HK-2 (cell line): ENCODE results near the gene DNAH8.

ENCODE experiments used
- DNase-seq: peaks from one replicate; pipeline ENCODE4 v3.0.0-alpha.2; 2018; ENCODE audit not compliant: unreplicated experiment

Gene DNAH8

DNA sequence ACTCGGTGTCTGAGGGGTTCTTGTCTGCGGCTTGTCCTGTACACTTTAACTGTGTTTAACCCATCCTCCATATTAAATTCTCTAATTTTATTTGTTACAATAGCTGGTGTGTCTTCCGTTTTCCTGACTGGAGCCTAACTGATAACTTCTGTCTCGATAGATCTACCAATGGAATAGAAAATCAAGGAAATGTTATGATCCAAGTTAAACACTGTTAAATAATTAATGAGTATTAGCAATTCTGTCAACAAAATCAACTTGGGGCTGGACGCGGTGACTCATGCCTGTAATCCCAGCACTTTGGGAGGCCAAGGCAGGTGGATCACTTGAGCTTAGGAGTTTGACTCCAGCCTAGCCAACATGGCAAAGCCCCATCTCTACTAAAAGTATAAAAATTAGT, 81.7 kb downstream of the DNAH8 start:
- no peak for DNase-seq

DNA sequence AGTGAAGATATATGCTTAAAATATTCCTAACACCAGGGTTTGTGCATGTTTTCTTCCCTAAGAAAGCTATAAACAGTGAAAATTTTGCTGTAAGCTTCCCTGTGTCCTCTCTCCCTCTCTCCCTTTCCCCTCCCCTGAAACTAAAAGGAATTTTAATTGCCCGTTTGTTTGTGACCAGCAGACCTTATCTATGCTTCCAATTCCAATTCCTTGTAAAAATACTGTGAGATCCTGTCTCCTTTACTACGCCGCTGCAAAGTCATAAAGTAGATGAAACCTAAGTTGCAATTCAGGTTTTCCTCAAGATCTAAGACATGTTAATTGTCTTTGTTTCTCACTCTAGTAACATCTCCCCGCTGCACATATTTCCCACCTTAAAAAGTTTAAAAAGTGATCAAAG, 82.3 kb downstream of the DNAH8 start:
- no peak for DNase-seq

DNA sequence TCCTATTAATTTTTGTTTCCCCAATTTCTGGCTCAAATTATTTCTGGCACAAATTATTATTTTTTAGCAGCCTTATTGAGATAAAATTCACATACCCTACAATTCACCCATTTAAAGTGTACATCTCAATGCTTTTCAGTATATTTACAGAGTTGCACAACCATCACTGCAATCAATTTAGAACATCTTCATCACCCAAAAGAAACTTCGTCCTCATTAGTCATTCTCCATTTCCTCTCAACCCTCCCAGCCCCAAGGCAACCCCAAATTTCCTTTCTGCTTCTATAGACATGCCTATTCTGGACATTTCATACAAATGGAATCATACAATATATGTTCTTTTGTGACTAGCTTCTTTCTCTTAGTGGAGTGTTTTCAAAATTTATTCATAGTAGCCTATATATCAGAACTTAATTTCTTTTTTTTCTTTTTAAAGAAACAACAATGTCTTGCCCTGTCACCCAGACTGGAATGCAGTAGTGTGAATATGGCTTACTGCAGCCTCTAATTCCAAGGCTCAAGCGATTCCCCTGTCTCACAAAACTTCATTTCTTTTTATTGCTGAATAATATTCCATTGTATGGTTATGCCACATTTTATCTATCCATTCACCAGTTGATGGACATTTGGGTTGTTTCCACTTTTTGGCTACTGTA, 84.5 kb downstream of the DNAH8 start:
- no peak for DNase-seq

DNA sequence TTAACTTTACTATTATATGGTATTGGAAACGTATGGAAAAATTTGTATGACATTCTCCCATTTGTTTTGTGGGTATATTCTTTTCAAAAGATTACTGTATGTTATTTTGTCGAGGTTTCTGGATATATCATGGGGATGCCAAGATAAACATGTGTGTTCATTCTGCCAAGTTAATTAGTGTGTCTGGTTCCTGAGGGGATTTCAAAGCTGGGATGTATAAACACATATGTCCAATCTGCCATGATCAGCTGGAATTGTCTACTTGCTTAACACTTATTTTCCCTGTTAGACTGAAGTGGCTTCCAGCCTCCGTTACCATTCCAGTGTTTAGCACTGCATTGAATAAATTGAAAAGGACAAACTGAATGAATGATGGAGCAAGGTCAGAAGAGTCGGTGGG, 86.2 kb downstream of the DNAH8 start:
- DNase-seq: no peak

DNA sequence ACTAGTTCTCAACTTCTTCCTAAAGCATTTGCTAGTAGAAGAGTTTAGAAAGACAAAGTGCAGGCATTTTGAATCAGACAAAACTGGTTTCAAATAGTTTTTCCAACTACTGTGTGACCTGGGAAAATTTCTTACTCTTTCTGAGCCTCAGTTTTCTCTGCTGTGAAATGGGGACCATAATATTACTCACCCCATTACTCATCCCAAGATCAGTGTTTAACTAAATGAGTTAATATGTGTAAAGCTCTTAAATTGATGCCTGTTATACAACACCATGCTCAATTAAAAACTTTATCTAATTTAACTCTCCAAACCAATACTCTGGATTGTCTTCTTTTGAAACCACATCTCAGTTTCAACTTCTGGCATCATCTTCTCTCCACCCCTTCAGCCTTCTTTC, 87.4 kb downstream of the DNAH8 start:
- no peak for DNase-seq

DNA sequence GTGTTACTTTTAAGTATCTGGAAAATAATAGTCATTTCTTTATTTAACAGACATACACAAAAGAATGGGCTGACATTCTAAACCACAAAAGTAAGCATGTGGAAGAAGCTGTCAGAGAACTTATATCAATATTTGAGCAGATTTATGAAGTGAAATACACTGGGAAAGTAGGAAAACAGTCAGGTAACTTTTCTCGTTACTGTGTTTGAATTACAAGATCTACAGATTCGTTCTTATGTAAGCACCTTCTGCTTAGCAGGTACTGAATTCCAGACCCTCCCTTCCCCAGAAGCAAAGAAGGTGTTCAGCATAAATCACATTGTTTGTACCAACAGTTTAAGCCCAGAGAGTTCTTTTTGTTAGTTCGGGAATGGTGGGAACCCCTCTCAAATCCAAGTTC, 88.0 kb downstream of the DNAH8 start:
- no peak for DNase-seq

DNA sequence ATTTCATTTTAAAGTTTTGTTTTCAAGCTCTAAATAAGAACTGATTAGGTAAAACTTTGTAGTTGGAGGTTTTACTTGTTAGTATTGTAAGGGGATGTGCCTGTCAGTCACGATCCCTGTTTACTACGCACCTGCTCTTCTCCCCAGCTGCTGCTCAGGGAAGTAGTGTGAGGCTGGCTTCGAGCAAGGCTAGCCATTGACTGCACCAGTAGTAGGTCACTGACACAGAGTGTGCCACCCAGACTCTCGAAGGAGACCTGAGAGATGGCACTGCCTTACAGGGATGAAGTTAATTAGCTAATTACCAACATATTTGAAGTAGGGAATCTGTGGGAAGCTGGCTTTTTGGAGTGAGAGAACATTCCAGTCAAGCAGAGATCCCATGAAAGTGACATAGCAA, 89.2 kb downstream of the DNAH8 start:
- no peak for DNase-seq

DNA sequence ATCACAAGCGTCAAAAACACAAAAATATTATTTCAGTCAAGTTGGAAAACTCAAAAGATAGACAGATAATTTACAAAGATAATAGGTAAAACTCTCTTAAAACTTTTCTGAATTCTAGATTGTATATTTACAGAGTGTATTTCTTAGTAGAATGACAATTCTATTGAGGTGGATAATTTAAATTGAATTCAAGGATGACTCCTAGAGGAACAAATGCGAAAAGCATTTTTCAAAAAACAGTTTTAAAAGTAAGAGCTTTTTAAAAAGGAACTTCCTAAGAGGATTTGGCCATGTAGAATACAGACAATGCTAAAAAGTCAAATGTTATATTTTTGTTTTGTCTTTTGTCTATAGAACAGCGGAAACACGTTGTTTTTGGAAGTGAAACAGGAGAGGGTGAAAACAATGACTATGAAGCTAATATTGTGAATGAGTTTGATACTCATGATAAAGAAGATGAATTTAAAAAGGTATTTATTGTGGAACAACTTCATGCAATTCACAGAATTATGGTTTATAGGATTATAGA, 90.1 kb downstream of the DNAH8 start:
- DNase-seq: no peak

DNA sequence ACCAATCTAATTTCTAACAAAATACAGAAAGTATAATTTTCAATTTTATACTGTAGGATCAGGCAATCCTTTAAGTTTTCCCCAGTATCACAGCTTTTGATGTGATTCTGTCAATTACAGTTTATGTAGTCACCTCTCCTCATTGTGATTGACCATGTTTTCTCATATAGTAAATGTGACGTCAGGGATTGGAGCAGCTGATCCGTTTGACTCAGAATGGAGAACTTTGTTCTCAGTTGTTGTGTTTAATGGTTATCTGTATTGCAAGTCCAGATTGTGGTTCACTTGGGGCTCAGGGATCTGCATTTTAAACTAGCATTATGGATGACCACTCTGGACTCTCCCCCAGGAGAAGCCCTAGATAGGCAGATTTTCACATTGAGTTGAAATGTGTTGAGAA, 90.6 kb downstream of the DNAH8 start:
- DNase-seq: no peak

DNA sequence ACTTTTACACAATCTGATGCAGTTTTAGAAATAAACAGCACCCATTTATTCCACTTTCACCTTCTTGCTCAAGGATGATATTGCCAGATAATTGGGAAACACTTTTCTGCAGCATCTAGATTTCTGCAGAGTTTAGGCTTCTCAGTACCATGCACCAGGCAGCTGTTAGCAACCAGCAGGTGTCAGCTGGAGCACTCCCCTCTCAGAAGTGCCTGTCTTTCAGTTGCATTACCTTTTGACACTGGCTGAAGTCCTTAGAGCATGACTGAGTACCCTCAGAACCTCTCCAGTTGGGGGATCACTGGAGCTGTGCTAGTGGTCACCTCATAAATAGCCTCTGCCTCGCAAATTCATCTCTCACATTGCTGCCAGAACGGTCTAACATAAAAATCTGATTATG, 91.2 kb downstream of the DNAH8 start:
- DNase-seq: no peak

DNA sequence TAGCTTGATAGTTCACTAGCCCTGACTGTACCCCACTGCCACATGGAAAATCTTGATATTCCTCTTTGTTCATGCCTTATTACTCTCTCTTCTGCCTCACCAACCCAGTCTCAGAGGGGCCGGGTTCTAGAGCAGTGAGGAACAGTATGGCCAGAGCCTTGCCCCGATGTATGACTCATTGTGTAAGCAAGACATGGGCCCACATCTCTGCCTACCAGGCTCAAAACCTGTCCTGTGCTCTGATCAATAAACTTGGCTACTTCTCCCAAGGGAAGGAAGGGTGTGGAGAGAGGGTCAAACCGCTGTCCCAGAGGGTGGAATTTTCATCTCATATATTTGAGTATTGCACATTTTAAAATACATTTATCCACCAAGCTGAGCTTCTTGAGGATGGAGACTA, 91.7 kb downstream of the DNAH8 start:
- no peak for DNase-seq

DNA sequence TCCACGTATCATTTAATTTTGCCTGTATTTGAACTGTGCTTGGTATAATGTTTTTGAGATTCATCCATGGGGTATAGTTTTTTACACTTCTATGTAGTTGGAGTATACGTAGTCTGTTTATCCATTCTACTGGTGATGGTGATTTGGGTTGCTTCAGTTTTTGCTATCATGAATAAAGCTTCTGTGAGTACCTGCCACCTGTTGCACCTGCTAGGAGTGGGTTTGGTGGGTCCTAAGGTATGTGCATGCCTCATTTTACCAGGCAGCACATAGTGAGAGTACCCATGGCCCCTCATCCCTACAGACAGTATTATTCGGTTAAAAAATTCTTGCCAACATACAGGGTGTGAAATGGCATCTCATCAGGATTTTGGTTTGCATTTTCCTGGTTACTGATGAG, 92.9 kb downstream of the DNAH8 start:
- no peak for DNase-seq

DNA sequence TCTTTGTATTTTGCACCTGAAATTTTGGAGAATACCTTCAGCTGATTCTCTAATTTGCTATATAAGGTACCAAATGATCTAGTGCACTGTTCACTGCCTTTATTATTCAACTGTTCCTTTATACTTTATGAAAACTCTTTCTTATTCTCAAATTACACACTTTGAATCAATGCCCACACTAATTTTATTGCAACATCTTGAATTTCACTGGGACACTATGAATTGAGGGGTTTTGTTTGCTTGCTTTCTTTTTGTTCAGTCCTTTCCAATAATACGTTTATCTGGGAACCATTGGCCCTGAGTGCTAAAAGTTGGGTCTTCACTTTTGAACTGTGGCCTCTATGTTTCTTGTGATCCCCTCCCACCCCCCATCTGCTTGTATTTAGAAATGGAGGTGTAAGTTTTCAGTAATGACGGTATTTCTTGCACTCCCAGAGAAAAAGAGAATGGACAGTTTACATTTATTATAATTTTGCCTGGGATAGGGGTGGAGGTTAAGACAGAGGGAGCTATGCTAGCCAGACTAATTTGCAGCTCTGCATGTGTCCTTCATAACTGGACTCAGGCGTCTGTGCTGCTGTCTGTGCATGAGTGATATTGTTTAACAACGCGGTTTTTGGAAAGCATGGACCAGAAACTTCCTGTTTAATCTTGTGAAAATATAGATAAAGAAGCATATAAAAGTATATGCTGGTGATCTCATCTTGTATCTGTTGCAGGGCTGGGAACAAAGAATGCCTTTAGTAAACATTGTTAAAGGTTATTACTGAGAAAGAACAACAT, 98.1 kb downstream of the DNAH8 start:
- no peak for DNase-seq

DNA sequence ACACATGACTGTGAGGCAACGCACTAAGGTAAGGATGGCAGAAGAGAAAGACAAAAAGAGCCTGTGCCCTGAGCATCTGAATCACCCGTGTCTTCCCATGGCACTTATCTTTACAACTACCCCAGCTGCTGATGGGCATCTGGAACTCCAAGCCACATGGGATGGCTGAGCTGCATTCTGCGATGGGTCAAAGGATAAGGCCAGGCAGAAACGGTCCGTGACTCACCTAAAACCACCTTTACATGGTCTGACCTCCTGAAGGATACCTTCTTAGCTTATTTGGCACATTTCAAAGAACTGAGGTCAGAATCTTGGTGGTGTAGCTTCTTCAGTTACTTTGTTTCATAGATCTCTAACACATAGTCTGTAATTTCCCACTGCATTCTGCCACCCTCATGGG, 99.7 kb downstream of the DNAH8 start:
- DNase-seq: no peak

DNA sequence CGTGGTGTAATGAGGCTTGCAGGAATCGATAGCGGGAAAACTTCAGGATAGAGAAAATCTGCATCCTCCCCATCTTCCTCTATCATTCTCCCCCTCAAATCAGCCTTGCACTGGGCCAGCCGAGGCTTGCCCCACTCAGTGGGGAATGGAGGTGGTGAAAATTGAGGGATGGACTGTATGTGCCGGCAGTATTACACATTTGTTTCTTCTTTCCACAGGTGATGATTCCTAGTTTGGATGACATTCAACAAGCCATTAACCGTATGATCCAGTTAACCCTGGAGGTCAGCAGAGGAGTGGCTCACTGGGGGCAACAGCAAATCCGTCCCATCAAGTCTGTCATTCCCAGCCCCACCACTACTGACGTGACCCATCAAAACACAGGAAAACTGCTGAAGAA, 100.1 kb downstream of the DNAH8 start:
- DNase-seq: no peak

DNA sequence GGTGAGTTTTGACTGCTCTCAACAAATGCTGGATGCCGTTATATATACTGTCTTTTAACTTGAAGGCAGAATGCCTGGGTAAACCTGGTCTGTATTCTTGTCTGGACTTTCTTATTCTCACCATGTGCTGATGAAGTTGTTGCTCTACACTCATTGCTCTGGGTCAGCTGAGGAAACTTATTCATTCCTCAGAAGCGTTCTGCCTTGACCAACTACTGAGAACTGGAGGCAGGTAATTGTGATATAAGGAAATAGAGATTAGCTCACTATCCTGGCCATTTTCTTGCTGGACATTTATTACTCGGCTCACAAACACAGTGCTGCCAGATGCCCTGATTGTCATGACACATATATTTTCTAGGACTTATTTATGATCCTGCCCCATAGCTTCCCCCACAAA, 103.6 kb downstream of the DNAH8 start:
- no peak for DNase-seq

DNA sequence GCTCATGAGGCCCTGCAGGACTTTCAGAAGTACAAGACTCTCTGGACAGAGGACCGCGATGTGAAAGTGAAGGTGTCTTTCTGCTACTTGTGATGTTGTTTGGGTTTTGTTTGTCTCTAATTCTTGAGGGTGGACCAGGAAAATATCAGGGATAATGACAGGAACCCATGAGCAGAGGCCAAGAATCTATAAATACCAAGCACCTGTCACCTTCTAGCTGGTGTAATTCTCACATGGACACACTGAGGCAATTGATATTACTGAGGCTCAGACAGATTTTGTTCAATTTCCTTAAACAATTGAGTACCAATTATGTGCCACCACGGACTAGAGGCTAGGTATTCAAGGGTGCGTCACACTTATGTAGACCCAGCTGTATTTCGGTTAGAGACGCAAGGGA, 107.9 kb downstream of the DNAH8 start:
- no peak for DNase-seq

DNA sequence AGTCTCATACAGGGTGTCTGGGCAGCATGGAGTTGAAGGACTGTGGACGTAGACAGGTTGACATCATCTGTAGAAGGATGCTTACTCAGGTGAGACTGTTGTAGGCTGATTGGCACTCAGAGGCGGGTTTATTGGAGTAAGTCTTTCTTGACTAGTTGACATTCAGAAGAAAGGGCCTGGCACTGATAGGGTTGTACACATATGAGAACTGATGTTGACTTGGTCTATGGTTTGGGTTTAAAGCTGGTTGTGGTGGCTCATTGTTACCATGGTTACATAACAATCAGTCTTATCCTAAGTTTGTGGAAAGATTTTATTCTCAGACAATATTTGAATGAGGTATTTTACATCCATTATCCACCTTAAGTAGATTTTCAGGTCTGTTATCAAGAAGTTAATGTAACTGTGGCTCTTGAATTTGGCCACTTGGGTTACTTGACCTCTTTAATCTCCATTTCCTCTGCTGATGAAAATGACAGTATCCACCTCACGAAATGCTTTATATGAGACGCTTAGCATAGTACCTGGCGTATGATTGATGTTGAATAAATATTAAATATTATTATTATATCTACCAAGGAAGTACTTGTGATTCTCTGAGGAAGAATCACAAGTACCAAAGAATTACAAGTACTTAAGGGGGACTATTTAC, 109.3 kb downstream of the DNAH8 start:
- DNase-seq: no peak

DNA sequence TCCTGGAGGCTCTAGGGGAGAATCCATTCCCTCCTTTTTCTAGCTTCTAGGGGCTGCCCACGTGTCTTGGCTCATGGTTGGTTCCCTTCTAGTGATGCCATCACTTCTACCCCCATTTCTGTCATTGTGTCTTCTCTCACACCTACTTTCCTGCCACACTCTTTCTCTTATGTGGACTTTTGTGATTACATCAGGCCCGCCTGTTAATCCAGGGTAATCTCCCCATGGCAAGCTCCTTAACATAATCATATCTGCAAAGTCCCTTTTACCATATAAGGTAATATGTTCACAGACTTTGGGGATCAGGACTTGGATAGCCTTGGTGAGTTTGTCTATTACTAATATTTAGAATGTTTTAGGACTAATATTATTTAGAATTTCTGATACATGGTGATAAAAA, 111.9 kb downstream of the DNAH8 start:
- no peak for DNase-seq

DNA sequence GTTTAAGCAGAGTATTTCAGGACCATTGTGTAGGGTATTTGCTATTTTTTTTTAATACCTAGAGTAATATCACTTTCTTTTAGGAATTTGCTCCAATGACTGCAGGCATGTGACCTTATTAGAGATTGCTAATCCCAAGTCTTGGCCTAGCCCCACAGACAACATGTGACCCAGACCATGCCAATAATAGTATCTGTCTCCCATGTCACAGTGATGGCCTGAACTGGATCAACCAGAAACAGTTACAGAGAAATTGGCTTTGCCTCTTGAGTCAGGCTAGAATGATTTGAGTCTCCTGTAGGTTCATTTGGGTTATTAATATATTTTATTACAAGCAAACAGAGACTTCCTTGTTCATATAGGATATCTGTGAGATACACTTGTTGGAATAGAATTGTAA, 116.8 kb downstream of the DNAH8 start:
- no peak for DNase-seq

DNA sequence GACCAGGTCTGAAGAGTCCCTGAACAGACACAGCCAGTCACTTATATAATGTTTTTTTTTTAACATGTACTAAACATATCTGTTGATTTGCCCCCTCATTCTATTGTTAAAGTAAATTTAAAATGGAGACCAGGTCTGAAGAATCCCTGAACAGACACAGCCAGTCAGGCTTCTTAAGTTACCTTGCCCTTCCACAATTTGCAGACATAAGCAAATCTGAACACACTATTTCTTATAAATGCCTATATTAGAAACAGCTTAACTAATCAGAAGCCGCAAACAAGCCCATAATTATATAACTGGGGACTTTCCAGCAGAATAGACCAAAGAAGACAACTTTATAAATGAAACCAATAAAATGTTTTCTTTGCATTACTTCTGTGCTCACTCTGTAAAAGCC, 118.2 kb downstream of the DNAH8 start:
- DNase-seq: no peak

DNA sequence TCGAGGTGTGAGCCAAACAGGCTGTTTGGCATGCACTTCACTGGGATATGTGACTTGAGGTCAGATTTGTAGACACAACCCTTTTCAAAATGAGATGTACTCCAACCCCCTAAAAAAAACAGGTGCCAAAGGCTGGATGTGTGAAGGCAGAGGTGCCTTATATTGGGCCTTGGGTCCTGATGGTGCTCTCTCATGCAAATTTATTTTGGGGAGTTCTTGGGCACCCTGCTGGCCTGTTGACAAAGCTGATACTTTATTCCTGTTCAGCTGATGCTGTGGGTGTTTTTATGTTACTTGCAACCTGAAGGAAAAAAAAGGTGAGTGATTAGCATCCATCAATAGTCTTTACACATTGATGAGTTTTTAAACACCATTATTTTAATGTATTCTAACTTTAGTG, 121.5 kb downstream of the DNAH8 start:
- no peak for DNase-seq

DNA sequence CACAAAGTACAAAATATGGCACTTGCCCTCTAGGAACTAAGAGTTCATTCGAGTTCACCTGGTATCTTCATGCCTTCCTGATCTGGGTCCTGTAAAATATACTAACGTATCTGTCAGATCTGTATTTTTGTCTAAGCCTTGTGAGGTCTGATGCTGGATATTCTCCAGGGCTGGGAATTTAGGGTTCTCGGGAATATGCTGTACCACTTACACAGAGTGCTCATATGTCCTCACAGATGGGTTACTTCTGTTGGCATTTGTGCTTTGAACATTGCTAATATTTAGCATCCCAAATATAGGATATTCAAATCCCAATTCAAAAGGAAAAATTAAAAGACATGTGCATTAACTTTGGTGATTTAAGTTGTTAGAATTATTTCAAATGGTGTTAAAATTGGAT, 122.0 kb downstream of the DNAH8 start:
- no peak for DNase-seq
